Dedifferentiated amniotic fluid mesenchymal stem cell (primary cell): ENCODE measurements around the gene CUL4A.
A peak's percentile ranks its signal among the peaks of the same experiment; 100 is the strongest.
"Not testable (repeated sequence)": the region's sequence is repeated elsewhere in the genome, so short reads cannot be mapped to it uniquely, and the experiment has no call there.

ENCODE experiments used
- DNase-seq: peaks from one replicate; pipeline ENCODE4 v3.0.0-alpha.2; 2016; ENCODE audit errors: extremely low spot score

The CUL4A gene

GRCh38 chr13:113239357-113239756 is 29.9 kb downstream of the CUL4A start:
- DNase-seq, result no peak

GRCh38 chr13:113239986-113240385 is 30.6 kb downstream of the CUL4A start:
- DNase-seq, result no peak

GRCh38 chr13:113241623-113242022 is 32.2 kb downstream of the CUL4A start:
- DNase-seq, result not testable (repeated sequence)

GRCh38 chr13:113243847-113244246 is 34.4 kb downstream of the CUL4A start:
- DNase-seq, result no peak

GRCh38 chr13:113245849-113246796 is 36.7 kb downstream of the CUL4A start:
- no peak for DNase-seq

- no peak for DNase-seq
Measured at GRCh38 chr13:113252516-113253095, 43.2 kb downstream of the CUL4A start.

- not testable (repeated sequence) for DNase-seq
Measured at GRCh38 chr13:113257908-113258307, 48.5 kb downstream of the CUL4A start.

GRCh38 chr13:113258321-113259054 is 49.1 kb downstream of the CUL4A start:
- DNase-seq, result no peak

GRCh38 chr13:113260996-113261395 is 51.6 kb downstream of the CUL4A start:
- no peak for DNase-seq

GRCh38 chr13:113263016-113263415 is 53.6 kb downstream of the CUL4A start:
- not testable (repeated sequence) for DNase-seq

- DNase-seq, result no peak
Measured at GRCh38 chr13:113267642-113268405, 58.4 kb downstream of the CUL4A start.

- no peak for DNase-seq
Measured at GRCh38 chr13:113272031-113272430, 62.6 kb downstream of the CUL4A start.

GRCh38 chr13:113272701-113273181 is 63.3 kb downstream of the CUL4A start:
- DNase-seq, result no peak

- no peak for DNase-seq
Measured at GRCh38 chr13:113273321-113273720, 63.9 kb downstream of the CUL4A start.

GRCh38 chr13:113273851-113274590 is 64.6 kb downstream of the CUL4A start:
- no peak for DNase-seq

GRCh38 chr13:113274721-113275120 is 65.3 kb downstream of the CUL4A start:
- no peak for DNase-seq

- peak; percentile 44 for DNase-seq
Measured at GRCh38 chr13:113275387-113275786, 66.0 kb downstream of the CUL4A start.

GRCh38 chr13:113280126-113280525 is 70.7 kb downstream of the CUL4A start:
- DNase-seq, result no peak

GRCh38 chr13:113283904-113284303 is 74.5 kb downstream of the CUL4A start:
- DNase-seq, result no peak

GRCh38 chr13:113288880-113289279 is 79.5 kb downstream of the CUL4A start:
- no peak for DNase-seq

GRCh38 chr13:113291129-113291528 is 81.7 kb downstream of the CUL4A start:
- DNase-seq, result no peak
